KBM-7 (cell line): ENCODE measurements around the gene GPD1.

Source experiments
- DNase-seq: peaks from one replicate; pipeline ENCODE4 v3.0.0-alpha.2; 2015
- in situ Hi-C: fragments of 300-500 bp; cut with MboI; formaldehyde crosslinking; loops from 2 replicates; pipeline ENCODE4 v1.14.3; 2020; ENCODE audit warnings: low sequenced_read_pairs, low pct_unique_long_range_greater_than_20kb, mixed read lengths

The GPD1 gene

GRCh38 chr12:50088577-50089335 is 15.1 kb upstream of the GPD1 start:
- peak; percentile 70 for DNase-seq
- in situ Hi-C loops: no loop called here

DNA sequence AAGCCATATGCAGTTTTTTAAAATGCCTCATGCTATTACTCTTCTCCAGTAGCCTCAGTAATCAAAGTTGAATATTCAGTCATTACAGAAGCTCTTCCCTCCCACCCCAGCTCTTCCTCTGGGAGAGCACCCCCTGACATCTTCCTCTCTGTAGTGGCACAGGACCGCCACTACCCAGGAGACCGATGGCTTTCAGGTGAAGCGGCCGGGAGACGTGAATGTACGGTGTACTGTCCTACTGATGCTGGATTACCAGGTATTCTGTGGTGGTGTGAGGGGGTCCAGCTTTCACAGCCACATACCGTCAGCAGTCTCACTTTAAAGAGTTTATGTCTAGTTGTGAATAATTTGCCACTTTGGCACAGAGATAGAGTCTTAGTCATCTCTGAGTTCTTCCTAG is 14.1 kb upstream of the GPD1 start:
- DNase-seq: no peak
- in situ Hi-C loops: no loop called here

GRCh38 chr12:50090391-50090790 is 13.4 kb upstream of the GPD1 start:
- DNase-seq: no peak
- in situ Hi-C loops: no loop called here

DNA sequence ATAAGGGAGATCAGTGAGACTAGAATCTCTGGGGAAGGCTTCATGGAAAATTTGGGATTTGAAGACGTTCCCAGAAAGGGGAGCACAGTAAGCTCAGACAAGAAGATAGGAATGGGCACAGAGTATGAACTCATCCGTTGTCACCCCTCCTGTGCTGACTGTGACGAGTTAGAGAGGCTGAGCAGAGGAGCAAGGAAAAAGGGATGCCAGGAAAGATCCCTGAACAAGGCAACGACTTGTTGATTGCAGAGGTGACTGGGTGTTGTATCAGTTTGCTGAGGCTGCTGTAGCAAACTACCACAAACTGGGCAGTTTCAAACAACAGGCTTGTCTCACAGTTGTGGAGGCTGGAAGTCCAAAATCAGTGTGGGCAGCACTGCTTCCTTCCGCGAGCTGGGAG is 5.9 kb upstream of the GPD1 start:
- in situ Hi-C loops: no loop called here

GRCh38 chr12:50099302-50100008 is 4.4 kb upstream of the GPD1 start:
- in situ Hi-C loops: no loop called here
- no peak for DNase-seq

More for the DNA sequence above, 5.9 kb upstream of the GPD1 start:
- no peak for DNase-seq

- in situ Hi-C loops: no loop called here
- no peak for DNase-seq
Measured at GRCh38 chr12:50100561-50100960, 3.2 kb upstream of the GPD1 start.

DNA sequence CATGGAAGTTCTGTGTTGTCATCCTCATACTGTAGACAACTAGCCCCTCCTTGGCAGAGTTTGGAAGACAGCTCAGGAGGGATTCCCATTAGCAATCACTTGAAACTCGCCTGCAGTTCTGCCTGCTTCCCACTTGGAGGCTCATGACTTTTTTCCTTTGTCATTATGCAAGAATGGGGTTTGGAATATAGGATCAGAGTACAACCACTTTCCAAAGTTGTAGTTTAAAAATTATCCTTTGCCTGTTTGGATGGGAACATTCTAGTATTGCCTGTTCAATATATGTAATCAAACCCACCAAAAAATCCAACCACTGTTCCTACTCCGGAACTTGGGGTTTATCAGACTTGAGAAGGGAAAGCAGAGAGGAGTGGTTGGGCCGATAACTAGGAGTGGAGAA is 2.1 kb upstream of the GPD1 start:
- no peak for DNase-seq
- in situ Hi-C loops: no loop called here

GRCh38 chr12:50102131-50102531 is 1.7 kb upstream of the GPD1 start:
- in situ Hi-C loops: no loop called here
- DNase-seq: no peak

DNA sequence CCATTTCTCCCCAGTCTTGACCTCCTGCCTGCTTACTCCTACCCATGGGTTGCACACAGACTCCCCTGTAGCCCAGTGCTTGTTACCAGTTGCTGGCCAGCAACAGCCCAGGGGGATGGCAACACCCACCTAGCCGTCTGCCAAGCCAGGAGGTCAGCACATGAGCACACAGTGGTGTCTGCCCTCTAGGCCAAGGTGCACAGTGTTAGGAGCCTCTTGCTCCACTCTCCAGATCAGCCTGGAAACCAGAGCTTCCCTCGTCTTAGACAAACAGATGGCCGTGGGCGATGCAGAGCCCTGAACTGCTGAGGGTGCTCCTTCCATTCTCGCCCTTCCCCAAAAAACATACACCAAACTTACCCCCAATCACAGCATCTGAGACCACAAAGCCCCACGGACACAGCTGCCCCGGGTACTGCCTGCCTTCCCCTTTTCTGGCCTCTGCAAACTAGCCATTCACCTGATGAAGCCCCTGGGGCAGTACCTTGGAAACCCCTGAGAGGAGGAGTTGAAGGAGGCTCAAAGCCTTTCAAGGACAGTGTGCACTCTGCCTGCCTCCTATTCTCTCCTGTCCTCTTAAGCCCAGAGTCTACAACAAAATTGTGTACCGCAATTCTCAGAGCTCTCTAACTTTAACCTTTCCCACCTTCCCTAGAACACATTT is 1.0 kb upstream of the GPD1 start:
- DNase-seq: no peak
- in situ Hi-C loops: no loop called here

GRCh38 chr12:50103351-50103750 is 457 bp upstream of the GPD1 start:
- in situ Hi-C loops: no loop called here
- no peak for DNase-seq

- no peak for DNase-seq
- in situ Hi-C loops: no loop called here
Measured at GRCh38 chr12:50104417-50105366, 884 bp downstream of the GPD1 start.

- no peak for DNase-seq
- in situ Hi-C loops: no loop called here
Measured at GRCh38 chr12:50105913-50106450, 2.2 kb downstream of the GPD1 start.

GRCh38 chr12:50106907-50107306 is 3.1 kb downstream of the GPD1 start:
- no peak for DNase-seq
- in situ Hi-C loops: no loop called here

DNA sequence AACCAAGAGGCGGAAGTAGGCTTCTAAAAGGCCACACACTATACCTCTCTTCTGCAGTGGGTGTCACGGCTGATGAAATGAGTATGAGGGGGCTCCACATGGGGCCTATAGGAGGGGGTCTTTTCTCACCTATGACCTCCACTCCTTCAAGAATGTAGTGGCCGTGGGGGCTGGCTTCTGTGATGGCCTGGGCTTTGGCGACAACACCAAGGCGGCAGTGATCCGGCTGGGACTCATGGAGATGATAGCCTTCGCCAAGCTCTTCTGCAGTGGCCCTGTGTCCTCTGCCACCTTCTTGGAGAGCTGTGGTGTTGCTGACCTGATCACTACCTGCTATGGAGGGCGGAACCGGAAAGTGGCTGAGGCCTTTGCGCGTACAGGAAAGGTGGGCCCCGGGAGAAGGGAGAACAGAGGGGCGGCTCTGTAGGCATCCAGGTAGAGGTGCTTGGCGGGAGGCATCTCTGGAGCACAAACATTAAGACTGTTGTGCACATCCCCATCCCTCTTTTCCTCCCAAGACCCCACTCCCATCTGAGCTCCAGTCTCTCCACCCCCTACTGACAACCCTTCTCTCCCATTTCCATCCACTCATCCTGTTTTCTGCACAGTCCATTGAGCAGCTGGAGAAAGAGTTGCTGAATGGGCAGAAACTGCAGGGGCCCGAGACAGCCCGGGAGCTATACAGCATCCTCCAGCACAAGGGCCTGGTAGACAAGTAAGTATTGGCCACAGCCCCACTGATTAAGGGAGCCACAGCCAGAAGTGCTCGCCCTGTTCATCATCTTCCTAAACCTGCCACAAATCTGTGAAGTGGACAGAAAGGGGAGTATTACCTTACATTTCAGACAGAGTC is 3.8 kb downstream of the GPD1 start:
- in situ Hi-C loops: no loop called here
- DNase-seq: no peak

GRCh38 chr12:50109319-50109718 is 5.5 kb downstream of the GPD1 start:
- DNase-seq: no peak
- in situ Hi-C loops: no loop called here

- in situ Hi-C loops: no loop called here
- no peak for DNase-seq
Measured at GRCh38 chr12:50110127-50110761, 6.4 kb downstream of the GPD1 start.

DNA sequence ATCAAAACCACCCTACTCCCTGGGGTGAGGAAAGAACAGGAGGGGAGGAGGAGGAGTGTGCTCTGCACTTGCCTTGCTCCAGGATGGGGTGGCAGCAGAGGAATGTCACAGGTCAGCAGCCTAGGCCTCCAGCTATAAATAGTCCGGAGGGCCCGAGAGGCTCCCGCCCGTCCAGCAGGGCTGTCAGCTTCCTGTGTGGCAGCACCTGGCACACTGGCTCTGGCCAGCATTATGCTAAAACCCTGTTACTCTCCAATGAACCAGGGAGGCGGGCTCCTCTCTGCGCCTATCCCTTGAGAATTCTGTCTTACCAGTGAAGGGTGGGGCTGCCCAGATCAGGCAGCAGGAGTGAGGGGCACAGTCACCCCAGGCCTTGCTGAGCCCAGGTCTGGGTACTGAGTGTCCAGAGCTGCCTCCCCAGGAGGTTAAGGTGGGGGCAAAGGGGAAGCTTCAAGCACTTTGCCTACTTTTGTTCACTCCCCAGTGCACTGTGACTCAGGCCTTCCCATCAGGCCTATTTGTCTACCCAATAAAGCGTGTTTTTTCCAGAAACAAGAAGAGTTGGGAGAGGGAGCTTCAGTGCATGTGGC is 7.0 kb downstream of the GPD1 start:
- DNase-seq: no peak
- in situ Hi-C loops: no loop called here

- DNase-seq: no peak
- in situ Hi-C loops: no loop called here
Measured at GRCh38 chr12:50111395-50111692, 7.5 kb downstream of the GPD1 start.
